Dermis blood vessel endothelial cell (primary cell): ENCODE results near the gene LINGO1. TPM values are rescaled to one million over a fixed set of nuclear protein-coding genes. Genes with fewer than 3 reads are reported as not detected.
A peak's percentile ranks its signal among the peaks of the same experiment; 100 is the strongest.

Source experiments
- DNase-seq: peaks from one replicate; pipeline ENCODE4 v3.0.0; 2010
- total RNA-seq: library from RNA; depleted of rRNA; stranded (reverse); fragments of >200 nt; gene quantifications from 2 replicates; pipeline ENCODE4 v1.2.3, GENCODE V29; 2014

The LINGO1 gene
- total RNA-seq, 1 donor from 2014 or later: not detected

DNA sequence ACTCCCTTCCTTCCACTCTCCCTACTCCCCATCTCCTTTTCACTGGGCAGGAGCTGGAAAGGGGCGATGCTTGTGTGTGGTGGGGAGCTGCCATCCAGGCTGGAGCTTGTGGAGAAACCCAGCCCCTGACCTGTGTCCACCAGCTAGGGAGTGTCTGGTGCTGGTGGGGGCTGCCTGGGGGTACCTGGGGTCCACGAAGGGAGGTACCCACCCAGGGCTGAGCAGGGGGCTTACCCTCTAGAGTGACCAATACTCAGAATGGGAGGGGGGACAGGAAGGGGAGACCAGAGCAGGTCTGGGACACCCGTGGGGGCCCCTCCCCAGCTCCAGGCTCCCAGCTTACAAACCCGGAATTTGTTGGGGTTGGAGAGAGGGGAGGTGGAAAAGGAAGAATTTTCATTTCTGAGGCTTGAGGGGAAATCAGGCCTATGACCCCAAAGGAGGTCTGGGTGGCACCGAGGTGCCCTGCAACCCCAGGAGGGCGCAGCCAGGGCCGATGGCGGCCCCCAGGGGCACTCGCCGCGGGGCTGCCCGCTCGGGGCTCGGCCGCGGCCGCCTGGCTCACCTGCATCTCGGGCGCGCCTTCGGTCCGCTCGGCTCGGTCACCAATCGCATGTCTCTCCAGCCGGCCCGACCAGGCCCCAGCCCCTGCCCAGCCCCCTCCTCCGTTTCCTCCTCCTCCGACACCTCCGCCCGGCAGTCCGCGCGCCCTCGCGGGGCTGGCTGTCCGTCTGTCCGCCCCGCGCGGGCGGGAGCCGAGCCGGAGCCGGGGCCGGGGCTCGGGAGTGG lies 773 bp downstream of the LINGO1 start:
- no peak for DNase-seq

DNA sequence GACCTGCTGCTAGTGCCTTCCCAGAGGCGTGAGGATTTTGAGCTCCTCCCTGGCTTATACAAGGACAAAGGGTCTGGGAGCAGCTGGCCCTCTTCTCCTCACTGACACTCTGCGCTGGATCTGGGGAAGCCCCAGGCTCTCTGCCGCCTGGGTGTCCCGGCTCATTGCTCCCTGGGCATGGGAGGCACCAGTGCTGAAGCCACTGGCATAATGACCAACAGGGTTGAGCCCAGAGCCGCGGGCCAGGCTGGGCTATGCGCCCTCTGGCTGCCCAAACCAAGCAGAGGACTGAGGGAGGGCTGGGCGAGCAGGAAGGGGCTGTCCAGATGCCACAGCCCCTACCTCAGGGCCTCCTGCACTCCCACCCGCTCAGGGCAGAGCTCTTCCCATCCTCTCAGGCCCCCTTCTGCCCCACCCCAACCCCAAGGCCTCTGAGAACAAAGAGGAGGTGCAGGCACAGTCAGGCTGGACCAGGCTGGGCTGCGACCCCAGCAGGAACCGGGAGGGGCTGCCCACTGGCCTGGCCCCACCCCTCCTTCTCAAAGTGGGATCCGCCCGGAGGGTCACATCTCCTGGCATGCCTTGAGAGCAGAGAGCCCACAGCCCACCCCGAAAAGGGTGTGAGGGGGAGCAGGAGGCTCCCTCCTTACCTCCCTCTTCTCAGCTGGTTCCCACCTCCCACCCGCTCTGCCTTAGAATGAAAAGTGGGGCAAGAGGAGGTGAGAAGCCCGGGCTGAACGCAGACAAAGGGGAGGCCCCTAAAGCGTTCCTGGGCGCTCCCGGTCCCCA lies 1.6 kb downstream of the LINGO1 start:
- peak; percentile 35 for DNase-seq

DNA sequence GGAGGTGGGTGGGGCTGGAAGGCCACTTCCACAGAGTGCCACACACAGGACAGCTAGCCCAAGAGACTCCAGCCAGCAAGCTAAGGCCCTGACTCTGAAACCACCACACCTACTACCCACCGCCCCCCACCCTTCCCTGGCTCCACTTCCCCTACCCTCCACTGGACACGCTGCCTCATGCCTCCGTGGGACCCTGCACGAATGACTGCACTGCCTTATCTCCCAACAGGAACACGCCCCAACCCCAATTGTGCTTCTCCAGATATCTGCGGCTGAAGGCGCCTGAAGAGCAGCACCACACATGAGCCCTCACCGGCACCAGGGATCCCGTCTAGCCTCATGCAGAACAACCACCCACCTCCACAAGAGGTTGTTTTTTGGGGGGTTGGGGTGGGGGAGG lies 2.7 kb downstream of the LINGO1 start:
- DNase-seq: no peak

DNA sequence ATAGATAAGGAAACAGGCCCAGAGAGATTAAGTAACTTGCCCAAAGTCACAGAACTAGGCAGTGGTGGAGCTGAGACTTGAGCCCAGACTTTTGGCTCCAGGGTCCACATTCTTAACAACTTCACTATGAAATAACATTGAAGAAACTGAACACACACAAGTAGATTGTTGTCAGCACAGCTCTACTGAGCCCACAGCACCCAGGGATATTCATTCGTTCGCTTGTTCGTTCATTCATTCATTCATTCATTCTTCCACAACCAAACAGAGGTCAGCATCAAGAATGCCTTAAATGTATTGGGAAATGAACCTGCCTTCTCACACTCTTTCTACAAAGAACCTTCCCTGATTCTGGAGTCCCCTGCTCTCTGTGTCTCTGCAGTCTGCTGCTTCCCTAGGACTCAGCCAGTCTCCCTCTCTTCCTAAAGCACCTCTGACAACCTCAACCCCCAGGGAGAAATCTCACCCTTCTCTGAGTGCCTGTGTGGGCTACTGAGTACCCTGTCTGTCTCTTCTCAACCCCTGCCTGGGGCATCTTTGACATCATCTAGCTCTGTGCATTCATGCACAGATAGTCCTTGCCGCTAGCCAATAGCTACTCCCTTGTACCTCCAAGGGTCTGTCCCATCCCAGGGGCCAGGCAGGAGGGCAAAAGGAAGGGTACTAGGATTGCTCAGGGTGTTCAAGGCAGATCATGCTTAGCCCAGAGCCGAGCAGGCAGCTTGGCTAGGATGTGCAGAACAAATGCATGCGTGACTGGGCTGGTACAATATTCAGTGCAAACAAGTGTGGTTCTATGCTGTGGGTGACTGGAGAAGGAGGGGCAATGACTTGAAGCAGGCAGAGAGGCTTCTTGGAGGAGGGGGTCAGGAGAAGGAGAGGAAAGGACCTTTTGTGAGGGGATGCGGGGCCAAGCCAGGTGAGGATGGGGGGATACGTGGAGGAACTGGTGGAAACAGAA lies 3.4 kb downstream of the LINGO1 start:
- DNase-seq: no peak

DNA sequence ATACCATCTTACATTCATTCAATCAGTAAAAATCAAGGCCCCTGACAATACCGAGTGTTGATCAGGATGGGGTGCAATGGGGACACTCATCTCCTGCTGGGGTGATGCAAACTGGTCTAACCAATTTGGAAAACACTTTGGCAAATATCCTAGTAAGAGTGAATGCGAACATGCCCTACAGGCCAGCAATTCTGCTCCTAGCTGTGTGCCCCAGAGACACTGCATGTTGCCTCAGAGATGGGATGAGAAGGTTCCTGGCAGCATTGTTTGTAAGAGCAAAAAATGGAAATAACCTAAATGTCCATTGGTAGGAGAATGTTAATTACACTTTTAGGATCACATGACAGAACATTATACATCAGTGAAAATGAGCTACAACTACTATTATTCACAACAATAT lies 4.7 kb downstream of the LINGO1 start:
- DNase-seq: no peak

DNA sequence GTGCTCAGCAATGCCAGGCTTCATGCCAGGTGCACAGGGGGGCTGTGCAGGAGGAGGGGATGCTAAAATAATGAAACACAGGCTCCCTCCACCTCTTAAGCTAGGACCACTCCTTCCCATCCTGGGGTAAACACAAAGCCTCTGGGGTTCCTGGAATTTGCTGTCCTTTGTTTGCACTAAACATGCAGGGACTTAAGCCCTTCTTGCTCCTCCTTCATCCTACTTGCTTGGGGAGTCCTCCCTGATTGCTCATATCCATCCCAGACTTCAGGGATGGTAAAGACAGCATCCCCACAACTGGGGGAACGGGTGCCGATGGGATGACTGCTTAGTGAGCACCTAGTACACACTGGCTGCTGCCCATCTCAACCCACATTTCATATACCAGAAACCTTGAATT lies 5.1 kb downstream of the LINGO1 start:
- DNase-seq: no peak

DNA sequence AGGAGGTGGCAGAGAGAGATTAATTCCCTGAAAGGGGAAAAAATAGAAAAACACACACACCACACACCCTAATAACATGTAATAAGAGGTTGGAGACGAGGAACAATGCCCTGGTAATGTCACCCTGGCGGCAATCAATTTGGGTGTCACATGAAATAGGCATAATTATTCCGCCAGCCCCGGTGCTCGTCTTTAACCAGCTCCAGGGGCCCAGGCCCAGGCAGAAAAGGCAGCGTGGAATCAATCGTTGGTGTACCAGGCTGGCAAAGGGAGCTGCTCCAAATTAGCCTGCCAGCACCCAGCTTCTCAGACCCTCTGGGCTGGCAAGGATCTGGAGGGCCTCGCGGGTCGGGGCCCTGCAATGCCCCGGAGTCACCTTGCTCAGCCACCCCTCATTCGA lies 5.6 kb downstream of the LINGO1 start:
- DNase-seq: no peak

DNA sequence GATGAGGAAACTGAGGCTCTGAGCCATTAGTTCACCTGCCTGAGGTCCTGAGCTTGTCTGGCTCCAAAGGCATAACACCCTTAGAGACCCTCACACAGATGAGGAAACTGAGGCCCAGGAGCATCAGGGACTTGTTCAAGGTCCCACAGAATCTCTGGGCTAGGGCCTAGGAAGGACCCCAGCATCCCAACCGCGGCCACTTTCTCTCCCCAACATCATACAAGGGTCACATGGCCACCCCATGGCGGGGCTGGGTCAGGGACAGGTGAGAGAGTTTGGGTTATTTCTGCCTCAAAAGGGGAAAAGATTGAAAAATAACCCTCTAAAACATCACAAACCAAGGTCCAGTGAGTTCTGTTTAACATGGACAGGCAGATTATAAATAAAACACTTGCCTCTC lies 6.7 kb downstream of the LINGO1 start:
- no peak for DNase-seq

DNA sequence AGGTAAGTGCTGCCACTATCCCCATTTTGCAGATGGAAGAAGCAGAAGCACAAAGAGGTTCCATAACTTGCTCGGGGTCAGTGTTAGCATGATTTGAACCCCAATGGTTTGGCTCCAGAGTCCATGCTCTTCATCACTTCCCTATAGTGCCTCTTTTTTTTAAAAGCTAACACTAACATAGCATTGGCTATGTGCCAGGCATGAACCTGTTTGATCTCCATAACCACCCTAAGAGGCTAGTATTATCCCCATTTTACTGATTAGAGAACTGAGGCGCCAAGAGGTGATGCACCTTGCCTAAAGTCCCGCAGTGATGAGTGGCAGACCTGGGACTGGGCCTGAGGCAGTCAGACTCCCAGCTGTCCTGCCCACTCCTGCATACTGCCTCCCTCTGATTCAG lies 7.3 kb downstream of the LINGO1 start:
- no peak for DNase-seq

DNA sequence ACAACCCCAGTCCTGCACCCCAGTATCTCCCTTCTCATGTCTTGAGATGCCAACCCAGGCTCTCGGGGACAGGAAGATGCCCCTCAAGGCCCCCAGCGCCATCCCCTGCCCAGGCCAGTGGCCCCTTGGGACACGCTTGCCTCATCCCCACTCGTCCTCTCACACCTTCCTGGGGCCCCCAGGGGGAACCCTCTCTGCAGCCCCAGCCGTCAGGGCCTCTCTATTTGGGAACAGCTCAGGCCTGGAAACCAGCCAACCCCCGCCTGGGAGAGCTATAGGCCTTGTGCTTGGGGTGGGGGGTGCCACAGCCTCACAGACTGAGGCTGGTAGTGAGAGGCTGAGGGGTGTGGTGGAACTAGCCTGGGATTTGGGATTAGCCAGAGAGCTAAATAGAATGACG lies 7.8 kb downstream of the LINGO1 start:
- DNase-seq: no peak

DNA sequence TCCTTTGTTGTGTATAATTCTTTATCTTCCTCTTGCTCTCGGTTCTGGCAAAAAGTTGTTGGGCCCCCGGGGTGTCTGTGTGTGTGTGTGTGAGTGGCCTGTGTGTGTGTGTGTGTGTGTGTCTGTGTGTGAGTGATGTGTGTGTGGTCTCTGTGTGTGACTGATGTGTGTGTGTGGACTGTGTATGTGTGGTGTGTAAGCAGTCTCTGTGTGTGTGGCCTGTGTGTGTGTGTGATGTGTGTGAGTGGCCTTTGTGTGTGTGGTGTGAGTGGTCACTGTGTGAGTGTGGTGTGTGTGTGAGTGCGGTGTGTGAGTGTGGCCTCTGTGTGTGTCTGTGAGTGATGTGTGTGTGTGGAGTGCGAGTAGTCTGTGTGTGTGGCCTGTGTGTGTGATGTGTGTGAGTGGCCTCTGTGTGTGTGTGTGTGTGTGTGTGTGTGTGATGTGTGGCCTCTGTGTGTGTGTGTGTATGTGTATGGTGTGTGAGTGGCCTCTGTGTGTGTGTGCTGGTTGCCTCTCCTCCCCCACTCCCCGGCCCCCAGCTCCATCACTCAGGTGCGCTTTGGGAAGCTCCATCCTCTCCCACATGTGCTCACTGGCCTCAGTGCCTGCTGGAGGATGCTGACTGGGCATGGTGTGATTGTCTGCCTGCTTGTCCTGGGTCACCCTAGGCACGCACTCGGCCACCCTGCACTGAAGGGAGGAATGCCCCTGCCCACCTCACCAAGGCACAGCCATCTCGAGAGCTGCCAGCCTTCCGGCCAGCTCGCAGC lies 8.8 kb downstream of the LINGO1 start:
- DNase-seq: no peak

DNA sequence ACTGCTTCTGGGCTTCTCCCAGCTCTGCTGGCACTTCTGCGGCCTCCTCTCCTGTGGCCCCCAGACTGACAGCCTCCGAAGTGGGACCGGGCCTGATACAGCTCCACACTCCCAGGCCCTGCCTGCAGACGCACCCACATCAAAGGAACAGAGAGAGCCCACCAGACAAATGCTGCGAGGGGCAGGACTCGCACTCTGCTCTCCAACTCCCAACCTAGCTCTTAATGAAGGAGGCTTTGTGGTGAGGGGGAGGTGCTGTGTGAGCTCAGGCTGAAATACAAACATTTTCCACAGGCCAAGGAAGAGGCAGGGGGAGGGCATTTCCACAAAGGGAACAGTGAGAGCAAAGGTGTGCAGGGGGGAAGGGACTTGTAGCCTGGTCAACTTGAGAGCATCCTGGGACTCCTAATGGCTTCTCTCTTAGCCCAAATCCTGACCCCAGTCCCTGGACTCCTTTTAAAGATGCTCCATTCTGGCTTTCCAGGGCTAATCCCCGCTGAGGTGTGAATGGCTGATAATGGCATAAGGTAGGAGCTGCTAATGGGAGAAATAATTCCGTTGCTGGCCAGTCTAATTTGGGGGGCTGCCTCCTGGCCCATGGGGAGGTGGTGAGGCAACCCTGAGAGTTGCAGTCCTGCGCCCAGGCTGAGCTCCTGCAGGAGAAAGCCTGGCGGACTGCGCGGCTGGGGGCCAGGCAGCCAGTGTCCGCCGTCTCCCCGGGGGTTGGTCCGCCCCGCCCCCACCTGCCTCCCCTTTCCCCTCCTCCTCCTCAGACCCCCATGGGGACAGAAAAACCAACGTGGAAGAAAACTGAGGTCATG lies 9.6 kb downstream of the LINGO1 start:
- DNase-seq: no peak

DNA sequence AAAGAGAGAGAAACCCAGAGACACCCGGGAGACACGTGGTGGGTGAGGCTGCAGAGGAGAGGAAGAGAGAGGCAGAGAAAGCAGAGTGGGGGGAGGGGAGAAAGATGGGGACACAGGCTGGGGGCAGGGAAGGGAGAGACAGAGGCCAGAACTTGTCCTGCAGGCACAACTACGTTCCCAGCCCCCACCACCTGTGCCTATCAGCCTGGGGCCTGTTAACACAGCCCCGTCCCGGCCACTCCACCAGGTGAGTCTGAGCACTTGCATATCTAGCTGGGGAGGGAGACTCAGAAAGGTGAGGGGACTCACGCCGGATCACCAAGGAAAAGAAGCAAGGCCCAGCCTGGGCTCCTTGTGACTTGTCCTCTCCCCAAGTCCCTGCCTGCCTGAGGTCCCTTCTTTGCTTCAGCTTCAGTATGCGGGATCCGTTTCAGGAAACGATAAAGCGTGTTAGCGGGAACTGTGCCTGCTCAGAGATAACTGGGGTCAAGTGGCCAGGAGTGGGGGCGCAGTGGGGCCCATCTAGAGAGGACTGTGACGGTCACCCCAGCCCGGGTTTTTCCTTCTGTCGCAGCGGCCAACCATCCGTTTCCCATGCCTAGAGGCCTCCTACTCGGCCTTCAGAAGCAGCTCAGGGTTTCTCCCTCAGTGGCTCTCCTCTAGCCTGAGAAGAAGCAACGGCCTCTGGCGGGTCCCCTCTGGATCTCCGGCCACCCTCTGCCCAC lies 10.3 kb downstream of the LINGO1 start:
- no peak for DNase-seq

DNA sequence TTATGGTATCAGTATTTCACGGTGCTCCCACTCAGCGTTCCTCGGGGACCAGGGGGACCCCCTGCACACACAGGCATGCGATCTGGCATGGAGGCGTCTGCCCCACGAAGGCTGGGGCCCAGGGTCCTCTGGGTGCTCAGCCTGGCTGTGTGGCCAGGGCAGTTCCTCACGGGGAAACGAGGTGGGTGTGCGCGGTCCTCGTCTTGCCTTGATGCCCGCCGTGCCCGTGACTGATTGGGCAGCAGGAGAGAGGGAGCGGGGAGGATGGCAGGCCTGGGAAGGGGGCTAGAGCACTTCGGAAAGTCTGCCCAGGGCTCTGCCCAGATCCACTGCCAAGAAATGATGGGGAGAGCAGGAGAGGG lies 10.9 kb downstream of the LINGO1 start:
- no peak for DNase-seq

DNA sequence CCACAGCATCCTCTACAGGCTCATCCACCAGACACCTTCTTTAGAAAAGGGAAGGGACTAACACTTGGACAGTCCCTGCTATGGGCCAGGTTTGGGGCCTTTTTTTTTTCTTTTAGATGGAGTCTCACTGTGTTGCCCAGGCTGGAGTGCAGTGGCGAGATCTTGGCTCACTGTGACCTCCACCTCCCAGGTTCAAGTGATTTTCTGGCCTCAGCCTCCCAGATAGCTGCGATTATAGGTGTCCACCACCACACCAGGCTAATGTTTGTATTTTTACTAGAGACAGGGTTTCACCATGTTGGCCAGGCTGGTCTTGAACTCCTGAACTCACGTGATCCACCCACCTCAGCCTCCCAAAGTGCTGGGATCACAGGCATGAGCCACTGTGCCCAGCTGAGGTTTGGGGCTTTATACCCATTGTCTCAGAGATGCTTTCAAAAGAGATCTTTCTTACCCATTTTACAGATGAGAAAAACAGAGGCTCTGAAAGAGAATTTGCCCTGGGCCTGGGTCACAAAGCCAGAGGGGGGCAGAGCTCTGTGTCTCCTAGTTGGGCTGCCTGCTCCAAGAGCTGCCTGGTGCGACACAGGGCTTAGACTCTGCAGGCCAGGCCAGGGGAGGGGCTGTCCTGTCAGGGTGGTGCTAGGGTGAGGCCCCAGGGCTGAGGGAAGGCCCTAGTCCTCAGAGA lies 11.6 kb downstream of the LINGO1 start:
- no peak for DNase-seq

DNA sequence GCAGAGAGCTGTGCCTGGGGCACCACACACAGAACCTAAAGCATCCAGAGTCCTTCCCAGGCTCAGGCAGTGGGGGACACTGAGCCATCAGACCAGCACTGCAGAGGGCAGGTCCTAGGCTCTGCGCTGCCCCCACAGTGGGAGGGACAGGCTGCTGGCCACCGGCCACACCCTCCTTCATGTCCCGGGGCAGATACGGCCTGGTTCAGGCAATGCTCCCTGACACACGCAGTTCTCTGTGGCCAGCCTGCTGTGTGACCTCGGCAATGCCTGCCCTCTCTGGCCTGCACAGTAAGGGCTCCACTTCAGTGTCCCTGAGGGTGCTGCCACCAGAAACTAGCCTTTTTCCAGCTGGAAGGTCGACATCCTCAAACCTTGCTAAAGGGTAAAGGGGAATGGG lies 12.4 kb downstream of the LINGO1 start:
- DNase-seq: no peak

DNA sequence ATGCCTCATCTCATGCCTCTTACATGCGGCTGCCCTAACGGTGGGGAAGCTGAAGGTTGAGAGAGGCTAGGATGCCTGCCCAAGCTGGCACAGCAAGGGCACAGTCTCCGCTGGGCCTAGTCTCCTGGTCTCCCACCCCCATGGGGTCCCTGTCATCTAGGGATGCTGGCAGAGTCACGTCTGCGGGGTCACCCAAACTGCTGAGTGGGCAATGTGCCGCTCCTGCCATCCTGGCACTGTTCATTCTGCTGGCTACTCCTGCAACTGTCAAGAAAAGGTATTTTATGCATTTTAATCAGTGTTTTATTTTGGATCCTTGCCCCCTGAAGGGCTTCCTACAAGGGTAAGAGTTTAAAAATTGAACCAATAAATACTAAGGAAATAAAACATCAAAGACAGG lies 12.8 kb downstream of the LINGO1 start:
- no peak for DNase-seq

DNA sequence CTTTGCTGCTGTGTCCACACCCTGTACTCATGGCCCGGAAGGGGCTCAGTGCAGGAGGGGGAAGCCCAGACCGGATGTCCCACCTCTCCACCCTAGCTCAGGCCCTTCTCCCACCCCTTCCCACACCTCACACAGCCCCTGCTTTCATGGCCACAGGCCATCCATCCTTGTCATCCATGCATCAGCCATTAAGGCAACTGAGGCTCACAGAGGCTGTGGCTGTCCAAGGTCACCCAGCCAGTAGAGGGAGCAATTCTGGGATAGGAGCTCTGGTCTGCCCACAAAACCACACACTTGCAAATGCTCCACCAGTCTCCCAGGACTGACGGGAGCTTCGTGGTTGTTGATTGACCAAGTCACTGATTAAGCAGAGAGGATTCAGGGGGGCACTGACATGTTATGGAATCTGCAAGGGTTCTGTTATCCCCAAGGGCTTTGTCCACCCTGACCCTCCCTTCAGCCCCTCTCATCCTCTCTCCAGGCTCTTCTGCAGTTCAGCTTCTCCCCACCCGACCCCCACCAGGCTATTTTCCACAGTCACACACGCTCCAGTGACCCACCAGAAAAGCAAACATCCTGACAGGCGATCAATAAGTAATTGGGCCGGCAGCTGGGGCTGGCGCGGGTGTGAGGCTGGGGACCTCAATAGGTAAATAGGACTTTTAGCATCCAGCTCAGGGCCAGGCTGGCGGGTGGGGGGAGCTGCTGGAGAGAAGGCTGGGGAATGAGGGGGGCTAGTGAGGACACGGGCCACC lies 15.1 kb downstream of the LINGO1 start:
- peak; percentile 53 for DNase-seq

DNA sequence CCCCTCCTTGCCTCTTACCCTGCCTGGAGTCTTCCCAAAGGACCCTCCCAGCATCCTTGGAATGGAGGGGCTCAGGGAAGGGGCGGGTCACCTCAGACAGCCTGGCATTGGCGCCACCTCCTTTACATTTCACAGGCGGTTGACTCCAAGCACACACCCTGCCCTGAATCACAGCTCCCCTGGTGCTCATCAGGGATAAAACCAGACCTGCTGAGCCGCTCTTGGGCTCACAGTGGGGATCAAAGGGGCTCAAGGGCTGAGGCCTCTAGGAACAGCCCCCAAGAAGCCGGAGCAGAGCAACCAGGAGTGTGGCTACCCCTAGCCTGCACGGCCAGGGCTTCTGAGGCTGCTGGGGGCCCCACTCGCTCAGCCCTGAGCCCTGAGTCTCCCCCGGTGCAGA lies 16.6 kb downstream of the LINGO1 start:
- no peak for DNase-seq
